ENCODE data around the gene GLS. TPM values are rescaled to one million over a fixed set of nuclear protein-coding genes. Genes with fewer than 3 reads are reported as not detected.

Gene GLS
- total and polyA plus RNA-seq, 2 donors (not counting 1 experiment from before 2014, with no cell fraction given) = 32.5 to 195 TPM

GRCh38 chr2:190858817-190859216 lies 21.8 kb upstream of the GLS start:
- no peaks in the 10 kb centered on the region for H3K27me3 ChIP-seq (replicated peaks in 1 of 4; ENCODE audit: control extremely low read depth in 1 of 4, control insufficient read depth in 3 of 4, insufficient read depth in 4 of 4, low read length in 3 of 4)
- no peaks in the 10 kb centered on the region for H3K27me3 Mint-ChIP-seq
- H3K9me3 ChIP-seq (ENCODE audit: control extremely low read depth in 1 of 3, control insufficient read depth in 2 of 3, insufficient read depth in 1 of 3, low read length in 2 of 3) = no peaks in the 10 kb centered on the region
- H3K36me3 ChIP-seq (replicated peaks in 1 of 2; ENCODE audit: control extremely low read depth in 1 of 2, control insufficient read depth in 1 of 2, extremely low read depth in 1 of 2, insufficient read depth in 2 of 2, low read length in 1 of 2) = peaks cover 0 to 17% of the 10 kb centered on the region in 2 experiments
- H3K27ac Mint-ChIP-seq = no peak overlapping the region
- TF ChIP-seq CTCF (IDR thresholded peaks at IDR 0.05) = no peak
- DNase-seq (no peak), ATAC-seq (ENCODE audit: low read depth) (no peak)
- no peaks in the 10 kb centered on the region for H3K9me3 Mint-ChIP-seq (ENCODE audit: insufficient read depth)
- peaks cover 4% of the 10 kb centered on the region for H3K4me1 Mint-ChIP-seq
- no peak overlapping the region for H3K4me3 ChIP-seq (ENCODE audit: control extremely low read depth in 1 of 5, extremely low read depth in 1 of 5, insufficient read depth in 1 of 5, low read depth in 2 of 5, low read length in 4 of 5)
- POLR2A ChIA-PET = no interaction called here
- intact Hi-C loops (cut with micrococcal nuclease) = no loop called here
- WGBS (ENCODE audit: insufficient coverage) = 91% methylated on average over 6 of the region's 6 CpGs
- no peaks in the 10 kb centered on the region for H4K20me1 ChIP-seq (ENCODE audit: control insufficient read depth, insufficient read depth, low read length, poor library complexity, severe bottlenecking)
- H2AFZ ChIP-seq (ENCODE audit: insufficient read depth, low read depth, low read length, poor library complexity, severe bottlenecking) = no peak overlapping the region
- H3K9ac ChIP-seq (ENCODE audit: low read length) = no peak overlapping the region
- H3K4me2 ChIP-seq (replicated peaks; ENCODE audit: low read depth, low read length, poor library complexity, severe bottlenecking) = no peak overlapping the region
- no peaks in the 10 kb centered on the region for H3K79me2 ChIP-seq (ENCODE audit: control insufficient read depth, insufficient read depth, low read length)
- H3K27ac ChIP-seq (ENCODE audit: low read length in 2 of 2) = no peak overlapping the region
- CTCF ChIA-PET = interaction anchor here (3.1 kb wide), 1 partner anchor 8 kb away, joined by 15 read pairs; no protein-coding TSS in a partner anchor
- H3K4me3 Mint-ChIP-seq = no peak overlapping the region
- H3K4me1 ChIP-seq (ENCODE audit: control insufficient read depth in 2 of 2, insufficient read depth in 2 of 2, low read length in 2 of 2) = peaks cover 0 to 2% of the 10 kb centered on the region in 2 donors

DNA sequence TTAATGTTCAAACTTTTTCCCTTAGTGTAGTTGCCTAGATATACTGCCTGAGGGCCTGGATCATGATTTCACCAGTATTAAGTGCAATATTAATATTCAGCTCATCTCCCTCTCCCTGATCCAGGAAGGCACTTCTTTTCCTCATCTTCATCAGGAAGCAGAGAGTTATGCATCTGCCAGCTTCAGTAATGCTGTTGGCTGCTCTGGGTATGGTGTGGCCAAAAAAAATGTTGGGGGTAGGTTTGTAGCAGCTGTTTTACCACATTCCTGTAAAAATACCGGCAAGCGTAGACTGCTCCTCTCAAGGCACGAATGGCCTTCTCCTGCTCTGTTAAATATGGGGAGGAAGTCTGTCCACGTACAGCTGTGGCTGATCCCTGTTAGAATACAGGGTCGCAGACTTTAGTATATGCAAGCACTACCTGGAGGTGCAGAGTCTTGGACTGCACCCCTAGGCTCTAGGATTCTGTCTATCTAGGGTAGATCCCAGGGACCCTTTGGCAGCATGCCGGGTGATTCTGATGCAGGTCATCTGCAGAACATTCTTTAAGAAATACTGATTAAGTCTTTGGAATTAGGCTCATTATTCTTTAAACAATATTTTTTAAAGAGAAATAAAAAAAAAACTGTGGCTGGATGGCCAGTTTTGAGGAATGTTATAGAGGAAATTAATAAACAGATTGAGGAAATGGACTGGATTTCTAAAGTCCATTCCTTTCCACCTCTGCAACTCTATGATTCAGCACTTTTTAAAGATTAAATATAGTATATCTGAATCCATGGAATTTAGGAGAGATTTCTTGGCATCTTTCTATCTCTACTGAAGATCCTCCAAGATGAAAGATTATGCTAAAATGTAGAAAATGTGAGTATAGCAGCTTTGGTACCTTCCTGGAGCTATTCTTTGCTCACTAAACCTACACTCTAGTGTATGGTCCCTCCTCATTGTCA lies 21.0 kb upstream of the GLS start:
- Mint-ChIP-seq H3K27me3 (no peaks in the 10 kb centered on the region), H3K4me3 (no peak overlapping the region), H3K4me1 (no peaks in the 10 kb centered on the region), H3K27ac (no peak overlapping the region), H3K9me3 (ENCODE audit: insufficient read depth) (no peaks in the 10 kb centered on the region)
- intact Hi-C loops (cut with micrococcal nuclease) = no loop called here
- ATAC-seq (ENCODE audit: low read depth) = no peak
- H3K27me3 ChIP-seq (replicated peaks in 1 of 4; ENCODE audit: control extremely low read depth in 1 of 4, control insufficient read depth in 3 of 4, insufficient read depth in 4 of 4, low read length in 3 of 4) = no peaks in the 10 kb centered on the region
- no peak overlapping the region for H3K27ac ChIP-seq (ENCODE audit: low read length in 2 of 2)
- CTCF ChIA-PET = interaction anchor here (3.1 kb wide), 1 partner anchor 9 kb away, joined by 15 read pairs; no protein-coding TSS in a partner anchor
- H3K4me3 ChIP-seq (ENCODE audit: control extremely low read depth in 1 of 5, extremely low read depth in 1 of 5, insufficient read depth in 1 of 5, low read depth in 2 of 5, low read length in 4 of 5) = no peak overlapping the region
- no peak overlapping the region for H3K4me2 ChIP-seq (replicated peaks; ENCODE audit: low read depth, low read length, poor library complexity, severe bottlenecking)
- no peaks in the 10 kb centered on the region for H4K20me1 ChIP-seq (ENCODE audit: control insufficient read depth, insufficient read depth, low read length, poor library complexity, severe bottlenecking)
- WGBS (ENCODE audit: insufficient coverage) = 94% methylated on average over 6 of the region's 6 CpGs
- POLR2A ChIA-PET = no interaction called here
- H3K9ac ChIP-seq (ENCODE audit: low read length) = no peak overlapping the region
- no peaks in the 10 kb centered on the region for H3K79me2 ChIP-seq (ENCODE audit: control insufficient read depth, insufficient read depth, low read length)
- H3K36me3 ChIP-seq (replicated peaks in 1 of 2; ENCODE audit: control extremely low read depth in 1 of 2, control insufficient read depth in 1 of 2, extremely low read depth in 1 of 2, insufficient read depth in 2 of 2, low read length in 1 of 2) = peaks cover 0 to 23% of the 10 kb centered on the region in 2 experiments
- no peaks in the 10 kb centered on the region for H3K4me1 ChIP-seq (ENCODE audit: control insufficient read depth in 2 of 2, insufficient read depth in 2 of 2, low read length in 2 of 2)
- no peaks in the 10 kb centered on the region for H3K9me3 ChIP-seq (ENCODE audit: control extremely low read depth in 1 of 3, control insufficient read depth in 2 of 3, insufficient read depth in 1 of 3, low read length in 2 of 3)
- TF ChIP-seq CTCF (IDR thresholded peaks at IDR 0.05) (no peak), EZH2 (IDR thresholded peaks at IDR 0.05; ENCODE audit: borderline replicate concordance, insufficient read depth, low read depth, low read length, poor library complexity, severe bottlenecking) (no peak)
- no peak overlapping the region for H2AFZ ChIP-seq (ENCODE audit: insufficient read depth, low read depth, low read length, poor library complexity, severe bottlenecking)
- no peak for DNase-seq
